GM12892 (cell line): ENCODE measurements around the gene USP44.

Source experiments
- POLR2A ChIP-seq: IDR thresholded peaks from 2 replicates; pipeline ENCODE4 v1.6.1; 2011; ENCODE audit warnings: low read depth, low read length, control low read depth
- POLR2AphosphoS5 ChIP-seq: IDR thresholded peaks from 2 replicates; pipeline ENCODE4 v1.6.1; 2011; ENCODE audit warnings: low read depth, low read length, control low read depth

DNA sequence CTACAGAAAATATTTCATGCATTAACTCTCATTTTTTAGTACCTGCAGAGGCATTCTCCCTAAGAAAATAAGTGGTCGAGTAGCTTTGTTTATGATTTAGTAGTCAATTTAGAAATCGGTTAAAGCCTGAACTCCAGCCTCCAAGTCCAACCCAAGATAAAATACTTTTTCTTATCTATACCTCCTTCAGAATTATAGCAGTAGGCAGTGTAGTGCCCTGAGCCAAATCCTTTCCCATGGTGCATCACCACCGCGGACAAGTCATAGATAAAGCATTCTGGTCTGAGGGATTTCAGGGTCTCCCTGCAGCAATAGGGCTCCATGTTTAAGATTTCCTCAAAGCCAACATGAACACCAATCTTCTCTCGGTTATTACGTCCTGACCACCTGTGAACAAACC, 30.5 kb downstream of the USP44 start:
- TF ChIP-seq POLR2A (no peak), POLR2AphosphoS5 (no peak)
